HG03520 (cell line): ENCODE data around the gene NBEA.
"Not testable (repeated sequence)": the region's sequence is repeated elsewhere in the genome, so short reads cannot be mapped to it uniquely, and the experiment has no call there.

Experiments used
- ATAC-seq: cut with Tn5 transposase; IDR thresholded peaks from one replicate; pipeline ENCODE4 v1.9.1; 2021; ENCODE audit warnings: mild to moderate bottlenecking, moderate library complexity; ENCODE audit not compliant: unreplicated experiment

Gene NBEA

DNA sequence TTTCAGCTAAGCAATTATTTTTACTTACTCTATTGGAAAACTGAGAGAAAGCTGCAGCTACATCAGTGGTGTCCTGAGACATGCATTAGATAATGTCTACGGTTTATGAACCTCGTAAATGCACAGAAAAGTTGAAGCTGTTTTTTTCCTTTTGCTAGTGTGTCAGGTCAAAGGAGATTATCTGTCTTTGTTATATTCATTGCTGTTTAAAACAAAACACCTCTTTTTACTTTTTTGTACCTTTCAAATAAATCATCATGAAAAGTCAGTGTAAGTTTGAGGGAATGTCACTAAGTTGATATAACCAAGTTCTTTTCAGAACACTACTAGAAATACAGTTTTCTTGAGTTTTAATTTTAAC is 2.2 kb downstream of the NBEA start:
- no peak for ATAC-seq

DNA sequence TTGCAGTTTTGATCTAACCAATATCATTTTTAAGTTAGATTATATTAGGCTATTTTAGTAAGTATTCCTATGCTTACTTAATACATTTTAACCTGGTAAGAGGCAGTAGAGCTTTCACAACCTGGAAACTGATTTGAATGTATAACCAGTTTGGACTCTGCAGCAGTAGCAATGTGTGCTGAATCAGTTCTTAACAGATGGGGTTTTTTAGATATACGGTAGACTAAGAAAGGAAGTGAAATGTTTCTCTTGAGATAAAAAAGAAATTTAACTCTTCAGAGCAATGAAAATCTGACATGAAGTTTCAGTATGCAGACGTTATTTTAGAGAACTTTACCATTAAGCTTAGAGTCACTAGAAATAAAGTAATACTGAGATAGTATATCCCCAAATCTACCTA is 2.7 kb downstream of the NBEA start:
- no peak for ATAC-seq

GRCh38 chr13:34951528-34951927 is 9.5 kb downstream of the NBEA start:
- ATAC-seq: no peak

GRCh38 chr13:34959489-34959888 is 17.4 kb downstream of the NBEA start:
- no peak for ATAC-seq

DNA sequence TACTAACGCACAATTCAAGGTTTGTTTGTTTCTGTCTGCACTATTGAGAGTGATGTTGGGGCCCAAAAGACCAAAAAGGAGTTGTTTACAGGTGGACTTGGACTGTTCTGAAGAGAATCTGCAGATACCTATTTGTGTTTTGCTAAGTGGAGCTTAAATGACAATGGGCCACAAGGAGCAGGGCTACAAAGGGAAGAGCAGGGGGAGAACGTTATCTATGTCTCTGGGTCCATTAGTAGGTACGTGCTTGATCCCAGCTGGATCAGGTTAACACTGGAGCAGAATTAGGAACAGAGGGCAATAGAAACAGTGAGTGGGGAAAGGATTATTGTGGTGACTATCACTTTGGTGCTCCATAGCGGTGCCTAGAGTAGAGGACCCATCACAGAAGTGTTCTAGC is 22.5 kb downstream of the NBEA start:
- ATAC-seq: no peak

DNA sequence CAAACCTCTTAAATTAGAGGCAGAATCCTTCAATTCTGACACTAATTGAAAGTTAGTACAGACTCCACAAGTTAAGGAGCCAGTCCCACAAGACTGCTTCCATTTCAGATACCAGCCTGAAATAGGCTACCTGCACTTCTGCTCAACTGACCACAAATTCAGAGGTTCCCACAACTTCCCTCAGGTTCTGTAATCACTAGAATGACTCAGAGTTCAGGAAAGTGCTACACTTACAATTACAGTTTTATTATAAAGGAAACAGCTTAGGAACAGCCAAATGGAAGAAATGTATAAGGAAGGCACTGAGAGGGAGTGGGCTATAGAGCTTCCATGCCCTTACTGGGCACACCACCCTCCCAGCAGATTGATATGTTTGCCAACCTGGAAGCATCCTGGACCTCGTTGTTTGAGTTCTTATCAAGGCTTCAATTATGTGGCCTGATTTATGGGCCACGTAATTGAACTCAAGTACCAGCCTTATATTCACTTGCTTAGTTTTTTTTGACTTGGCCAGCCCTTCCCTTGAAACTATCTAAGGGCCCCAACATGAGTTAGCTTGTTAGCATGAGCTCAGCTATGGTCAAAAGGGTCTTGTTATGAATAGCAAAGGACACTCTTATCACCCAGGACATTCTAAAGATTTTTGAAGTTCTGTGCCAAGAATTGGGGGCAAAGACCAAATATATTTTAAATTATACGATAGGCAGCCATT is 25.9 kb downstream of the NBEA start:
- no peak for ATAC-seq

DNA sequence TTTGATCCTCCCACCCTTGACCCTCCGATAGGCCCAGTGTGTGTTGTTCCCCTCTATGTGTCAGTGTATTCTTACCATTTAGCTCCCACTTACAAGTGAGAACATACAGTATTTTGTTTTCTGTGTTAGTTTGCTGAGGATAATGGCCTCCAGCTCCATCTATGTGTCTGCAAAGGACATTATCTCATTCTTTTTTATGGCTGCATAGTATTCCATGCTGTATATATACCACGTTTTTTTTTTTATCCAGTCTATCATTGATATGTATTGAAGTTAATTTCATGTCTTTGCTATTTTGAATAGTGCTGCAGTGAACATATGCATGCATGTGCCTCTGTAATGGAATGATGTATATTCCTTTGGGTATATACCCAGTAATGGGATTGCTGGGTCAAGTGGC is 27.5 kb downstream of the NBEA start:
- ATAC-seq: not testable (repeated sequence)

DNA sequence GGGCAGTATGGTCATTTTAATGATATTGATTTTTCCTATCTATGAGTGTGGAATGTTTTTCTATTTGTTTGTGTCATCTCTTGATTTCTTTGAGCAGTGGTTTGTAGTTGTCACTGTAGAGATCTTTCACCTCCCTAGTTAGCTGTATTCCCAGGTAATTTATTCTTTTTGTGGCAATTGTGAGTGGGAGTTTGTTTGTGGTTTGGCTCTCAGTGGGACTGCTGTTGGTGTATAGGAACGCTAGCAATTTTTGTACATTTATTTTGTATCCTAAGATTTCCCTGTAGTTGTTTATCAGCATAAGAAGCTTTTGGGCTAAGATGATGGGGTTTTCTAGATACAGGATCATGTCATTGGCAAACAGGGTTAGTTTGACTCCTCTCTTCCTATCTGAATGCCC is 28.9 kb downstream of the NBEA start:
- ATAC-seq: no peak

DNA sequence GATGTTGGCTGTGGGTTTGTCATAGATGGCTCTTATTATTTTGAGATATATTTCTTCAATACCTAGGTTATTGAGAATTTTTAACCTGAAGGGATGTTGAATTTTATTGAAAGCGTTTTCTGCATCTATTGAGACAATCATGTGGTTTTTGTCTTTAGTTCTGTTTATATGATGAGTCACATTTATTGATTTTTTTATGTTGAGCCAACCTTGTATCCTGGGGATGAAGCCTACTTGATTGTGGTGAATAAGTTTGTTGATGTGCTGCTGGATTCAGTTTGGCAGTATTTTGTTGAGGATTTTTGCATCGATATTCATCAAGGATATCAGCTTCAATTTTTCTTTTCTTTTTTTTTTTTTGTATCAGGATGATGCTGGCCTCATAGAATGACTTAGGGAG is 29.4 kb downstream of the NBEA start:
- ATAC-seq: no peak

GRCh38 chr13:34985199-34985598 is 43.1 kb downstream of the NBEA start:
- ATAC-seq: not testable (repeated sequence)

- no peak for ATAC-seq
Measured at GRCh38 chr13:34988330-34988791, 46.3 kb downstream of the NBEA start.

DNA sequence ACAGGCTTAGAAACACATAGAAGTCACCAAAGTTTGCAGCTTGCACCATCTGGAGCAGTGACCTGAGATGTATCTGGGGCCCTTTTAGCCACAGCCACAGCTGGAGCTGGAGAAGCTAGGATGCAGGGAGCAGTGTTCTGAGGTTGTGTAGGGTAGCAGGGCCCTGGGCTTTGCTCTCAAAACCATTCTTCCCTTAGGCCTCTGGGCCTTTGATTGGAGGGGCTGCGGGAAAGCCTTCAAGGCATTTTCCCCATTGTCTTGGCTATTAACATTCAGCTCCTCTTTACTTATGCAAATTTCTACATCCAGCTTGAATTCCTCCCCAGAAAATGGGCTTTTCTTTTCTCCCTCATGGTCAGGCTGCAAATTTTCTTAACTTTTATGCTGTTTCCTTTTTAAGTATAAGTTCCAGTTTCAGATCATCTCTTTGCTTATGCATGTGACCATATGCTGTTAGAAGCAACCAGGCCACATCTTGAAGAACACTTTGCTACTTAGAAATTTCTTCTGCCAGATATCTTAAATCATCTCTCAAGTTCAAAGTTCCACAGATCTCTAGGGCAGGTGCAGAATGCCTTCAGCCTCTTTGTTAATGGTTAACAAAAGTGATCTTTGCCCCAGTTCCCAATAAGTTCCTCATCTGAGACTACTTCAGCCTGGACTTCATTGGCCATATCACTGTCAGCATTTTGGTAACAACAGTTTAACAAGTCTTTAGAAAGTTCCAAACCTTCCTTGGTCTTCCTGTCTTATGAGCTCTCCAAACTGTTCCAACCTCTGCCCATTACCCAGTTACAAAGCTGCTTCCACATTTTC is 48.5 kb downstream of the NBEA start:
- ATAC-seq: no peak

DNA sequence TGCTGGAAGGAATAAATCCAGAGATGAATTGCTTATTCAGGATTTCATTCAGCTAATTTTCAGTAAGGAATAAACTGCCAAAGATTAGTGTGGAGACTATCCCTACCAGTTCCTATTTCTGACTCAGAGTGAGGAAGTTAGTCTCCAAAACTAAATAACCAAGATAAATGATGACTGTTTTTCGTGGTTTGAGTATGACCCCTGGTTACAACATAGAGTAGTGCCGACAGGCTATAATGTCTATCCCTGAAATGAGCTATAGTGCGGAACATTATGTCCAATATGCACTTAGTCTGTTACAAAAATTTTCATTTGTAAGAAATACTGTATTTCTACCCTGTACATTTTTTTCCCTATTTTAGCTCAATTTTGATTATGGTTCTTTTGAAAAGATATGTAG is 51.4 kb downstream of the NBEA start:
- no peak for ATAC-seq

DNA sequence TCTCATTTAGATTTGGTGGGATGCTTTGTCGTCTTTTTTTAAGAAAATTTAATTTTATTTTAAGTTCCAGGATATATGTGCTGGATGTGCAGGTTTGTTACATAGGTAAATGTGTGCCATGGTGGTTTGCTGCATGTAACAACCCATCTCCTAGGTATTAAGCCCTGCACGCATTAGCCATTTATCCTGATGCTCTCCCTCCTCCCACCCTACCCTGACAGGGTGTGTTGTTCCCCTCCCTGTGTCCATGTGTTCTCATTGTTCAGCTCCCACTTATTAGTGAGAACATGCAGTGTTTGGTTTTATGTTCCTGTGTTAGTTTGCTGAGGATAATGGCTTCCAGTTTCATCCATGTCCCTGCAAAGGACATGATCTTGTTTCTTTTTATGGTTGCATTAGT is 61.7 kb downstream of the NBEA start:
- ATAC-seq: not testable (repeated sequence)

DNA sequence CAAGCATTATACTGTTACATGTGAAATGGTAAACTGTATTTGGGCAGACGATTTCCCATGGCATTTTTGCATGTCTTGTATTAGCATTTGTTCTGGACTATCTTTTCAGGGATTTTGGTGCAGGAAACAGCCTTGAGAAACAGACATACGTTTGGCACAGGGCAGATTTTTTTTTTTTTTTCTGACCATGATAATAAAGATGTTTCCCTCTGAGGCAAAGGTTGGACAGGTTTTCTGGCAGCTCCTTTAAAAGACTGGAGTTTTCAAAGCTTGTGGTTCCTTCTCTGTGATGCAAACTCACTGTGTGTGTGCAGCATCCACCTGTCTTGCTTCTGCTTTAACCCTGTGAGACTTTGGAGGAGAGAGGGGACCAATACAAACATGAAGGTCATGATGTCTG is 63.0 kb downstream of the NBEA start:
- ATAC-seq: no peak

DNA sequence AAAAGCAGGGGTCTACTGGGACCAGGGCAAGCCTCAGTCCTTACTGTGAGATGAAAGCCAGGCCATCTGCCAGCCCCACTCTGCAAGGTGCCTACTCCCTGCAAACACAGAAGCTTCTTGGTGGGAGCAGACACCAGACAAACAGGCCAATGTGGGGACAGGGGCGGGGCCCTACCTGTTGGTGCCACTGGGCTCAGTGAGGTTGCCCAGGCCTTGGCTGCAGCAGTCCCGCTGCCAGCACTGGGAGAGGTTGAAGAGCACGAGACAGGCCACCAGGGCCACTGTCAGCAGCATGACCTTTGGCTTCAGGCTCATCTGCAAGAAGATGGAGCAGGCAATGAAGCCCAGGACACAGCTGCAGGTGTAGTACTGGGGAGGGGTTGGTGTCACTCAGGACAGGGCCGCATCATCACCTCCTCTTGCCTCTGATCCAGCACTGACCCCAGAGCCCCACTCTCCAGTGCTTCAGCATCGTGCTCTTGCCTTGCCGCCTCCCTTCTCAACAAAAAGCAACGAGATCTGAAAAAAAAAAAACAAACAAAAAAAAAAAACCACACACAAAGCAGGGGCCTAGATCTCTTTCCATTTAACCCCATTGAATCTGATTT is 72.6 kb downstream of the NBEA start:
- ATAC-seq: no peak

DNA sequence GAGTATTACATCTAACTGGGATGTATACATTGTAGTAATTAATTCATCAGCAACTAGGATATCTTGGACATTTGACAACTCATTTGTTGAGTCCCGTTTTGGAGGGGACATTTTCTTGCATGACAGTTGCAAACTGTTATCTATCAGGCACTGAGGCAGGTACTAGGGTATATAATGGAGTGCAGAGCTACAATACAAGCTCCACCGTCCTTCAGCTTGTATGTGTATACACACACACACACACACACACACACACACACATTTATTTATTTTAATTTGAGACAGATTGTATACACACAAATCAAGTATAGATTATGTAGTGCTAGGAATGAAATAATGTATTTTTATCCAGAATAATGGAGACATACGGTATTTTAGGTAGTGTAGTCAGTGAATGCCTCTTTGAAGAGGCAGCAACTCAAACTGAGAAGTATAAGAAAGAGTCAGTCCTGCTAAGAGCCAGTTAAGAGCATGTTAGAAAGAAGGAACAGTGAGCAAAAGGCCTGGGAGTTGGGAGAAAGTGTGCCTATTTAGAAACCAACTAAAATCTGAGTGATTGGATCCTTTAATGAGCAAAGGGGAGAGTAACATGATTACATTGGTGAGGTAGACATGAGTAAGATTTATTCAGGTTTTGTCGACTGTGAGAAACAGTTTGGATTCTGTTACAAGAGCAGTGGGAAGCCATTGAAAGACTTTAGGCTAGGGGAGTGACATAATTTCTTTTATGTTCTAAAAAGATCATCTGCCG is 74.5 kb downstream of the NBEA start:
- ATAC-seq: no peak

GRCh38 chr13:35025314-35025713 is 83.2 kb downstream of the NBEA start:
- no peak for ATAC-seq

DNA sequence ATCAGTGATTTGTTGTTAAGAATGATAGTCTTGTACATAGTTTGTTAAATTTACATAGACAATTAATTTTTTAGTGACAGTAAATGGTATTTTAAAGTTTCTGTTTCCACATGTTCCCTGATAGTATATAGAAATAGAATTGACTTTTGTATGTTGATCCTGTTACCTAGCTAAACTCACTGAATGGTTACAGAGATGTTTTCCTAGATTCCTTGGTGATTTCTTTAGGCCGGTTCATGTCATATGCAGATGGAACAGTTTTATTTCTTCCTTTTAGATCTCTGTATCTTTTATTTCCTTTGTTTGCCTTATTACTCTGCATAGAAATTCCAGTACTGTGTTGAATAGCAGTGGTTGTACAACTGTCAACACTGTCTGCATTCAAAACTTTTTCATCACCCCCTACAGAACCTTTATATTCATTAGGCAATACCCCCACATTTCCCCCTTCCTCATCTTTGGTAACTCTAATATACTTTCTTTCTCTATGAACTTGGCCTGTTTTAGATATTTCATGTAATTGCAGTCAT is 86.3 kb downstream of the NBEA start:
- ATAC-seq: no peak

GRCh38 chr13:35039012-35039411 is 96.9 kb downstream of the NBEA start:
- ATAC-seq: no peak

DNA sequence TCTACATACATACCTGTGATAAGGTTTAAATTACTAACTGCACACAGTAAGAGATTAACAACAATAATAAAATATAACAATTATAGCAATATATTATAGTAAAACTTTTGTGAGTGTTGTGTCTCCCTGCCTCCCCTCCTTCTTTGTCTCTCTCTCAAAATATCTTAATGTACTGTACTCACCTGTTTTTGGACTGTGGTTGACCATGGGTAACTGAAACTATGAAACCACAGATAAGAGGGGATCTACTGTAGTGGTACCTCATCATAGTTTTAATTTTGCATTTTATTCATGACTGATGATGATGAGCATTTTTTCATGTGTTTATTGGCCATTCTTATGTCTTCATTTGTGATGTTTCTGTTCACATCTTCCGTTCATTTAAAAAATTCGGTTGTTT is 104.5 kb downstream of the NBEA start:
- no peak for ATAC-seq
